VCaP (cell line): ENCODE measurements around the gene SERPINA5.

Experiments used
- H3K27ac ChIP-seq: fragments of 450-650 bp; 2 replicates; pipeline ENCODE4 v1.5.1; 2017
- CTCF ChIP-seq: fragments of 450-650 bp; conservative IDR thresholded peaks from 2 replicates; pipeline ENCODE4 v1.5.1; 2017; ENCODE audit warnings: mild to moderate bottlenecking, moderate library complexity

Gene SERPINA5

GRCh38 chr14:94591073-94591472, 9.8 kb downstream of the SERPINA5 start:
- H3K27ac ChIP-seq: no peak overlapping the region
- no peak for TF ChIP-seq CTCF

GRCh38 chr14:94591871-94592270, 10.6 kb downstream of the SERPINA5 start:
- no peak overlapping the region for H3K27ac ChIP-seq
- no peak for TF ChIP-seq CTCF

GRCh38 chr14:94592457-94592856, 11.2 kb downstream of the SERPINA5 start:
- no peak overlapping the region for H3K27ac ChIP-seq

GRCh38 chr14:94593376-94593748, 12.1 kb downstream of the SERPINA5 start:
- no peak overlapping the region for H3K27ac ChIP-seq
- no peak for TF ChIP-seq CTCF

More at GRCh38 chr14:94592457-94592856, 11.2 kb downstream of the SERPINA5 start:
- TF ChIP-seq CTCF: no peak

- H3K27ac ChIP-seq: no peak overlapping the region
- no peak for TF ChIP-seq CTCF
These were observed 12.7 kb downstream of the SERPINA5 start for GRCh38 chr14:94593749-94594431.

GRCh38 chr14:94594441-94594840, 13.2 kb downstream of the SERPINA5 start:
- TF ChIP-seq CTCF: no peak

GRCh38 chr14:94595912-94596311, 14.7 kb downstream of the SERPINA5 start:
- no peak overlapping the region for H3K27ac ChIP-seq
- no peak for TF ChIP-seq CTCF

More at GRCh38 chr14:94594441-94594840, 13.2 kb downstream of the SERPINA5 start:
- H3K27ac ChIP-seq: no peak overlapping the region
